HG03025 (cell line): Measurements from ENCODE around the gene FAM13B.
"Not testable (repeated sequence)": the region's sequence is repeated elsewhere in the genome, so short reads cannot be mapped to it uniquely, and the experiment has no call there.

Experiments
- ATAC-seq: cut with Tn5 transposase; IDR thresholded peaks from one replicate; pipeline ENCODE4 v1.9.1; 2021; ENCODE audit warnings: mild to moderate bottlenecking, moderate library complexity; ENCODE audit not compliant: unreplicated experiment, low FRiP score

The FAM13B gene

GRCh38 chr5:138035605-138036537 lies 3.0 kb upstream of the FAM13B start:
- no peak for ATAC-seq

DNA sequence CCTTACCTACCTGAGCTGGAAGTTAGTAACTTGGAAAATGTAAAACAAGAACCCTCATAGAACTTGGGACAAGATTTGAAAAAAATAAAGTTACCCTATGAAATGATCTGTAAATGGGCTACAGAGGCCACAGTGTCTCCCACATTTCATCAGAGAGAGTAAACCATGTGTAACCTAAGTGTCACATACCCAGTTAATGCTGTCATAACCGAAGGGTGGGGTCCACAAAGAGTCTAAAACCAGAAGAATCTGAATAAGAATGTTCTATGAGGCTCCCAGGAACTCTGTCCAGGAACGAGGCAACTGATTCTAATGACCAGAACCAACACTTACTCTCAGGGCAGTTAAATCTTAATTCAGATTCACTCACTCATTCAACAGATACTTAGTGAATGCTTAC lies 1.0 kb upstream of the FAM13B start:
- no peak for ATAC-seq

GRCh38 chr5:138033386-138033808 lies 518 bp upstream of the FAM13B start:
- ATAC-seq: no peak

GRCh38 chr5:138032028-138032571 lies 779 bp downstream of the FAM13B start:
- ATAC-seq: peak; percentile 39

DNA sequence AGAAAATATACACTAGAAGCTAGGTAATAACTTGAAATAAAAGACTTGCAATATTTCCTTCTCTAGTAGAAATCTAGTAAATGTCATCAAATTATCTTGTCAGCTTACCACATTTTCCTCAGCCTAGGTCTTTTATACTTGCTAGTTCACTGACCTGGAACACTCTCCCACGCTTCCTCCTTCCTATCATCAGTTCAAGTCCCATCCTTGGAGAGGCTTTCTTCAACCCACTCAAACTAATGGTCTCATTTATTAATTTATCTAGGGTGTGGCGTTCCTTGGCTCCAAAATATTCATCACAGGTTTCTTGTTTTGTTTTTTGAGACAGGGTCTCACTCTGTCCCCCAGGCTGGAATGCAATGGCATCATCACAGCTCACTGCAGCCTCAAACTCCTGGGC lies 2.9 kb downstream of the FAM13B start:
- ATAC-seq: no peak

DNA sequence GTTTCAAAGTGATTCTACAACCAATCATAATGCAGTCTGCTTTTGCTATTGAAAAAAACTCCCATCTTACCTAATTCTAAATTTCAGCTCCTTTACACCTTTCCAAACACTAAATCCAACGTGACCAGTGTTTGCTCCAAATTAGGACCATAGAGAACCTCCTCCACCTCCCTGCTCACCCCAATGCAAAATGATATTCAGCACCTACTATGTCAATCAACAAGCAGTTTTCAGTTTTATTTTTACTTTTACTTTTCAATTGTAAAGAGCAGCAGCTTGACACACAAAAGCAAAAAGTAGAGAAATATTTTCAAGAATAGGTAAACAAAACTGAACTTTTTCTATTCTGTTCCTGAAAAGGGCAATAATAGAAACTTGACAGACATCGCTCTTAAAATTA lies 3.4 kb downstream of the FAM13B start:
- no peak for ATAC-seq

GRCh38 chr5:138028971-138029365 lies 3.9 kb downstream of the FAM13B start:
- ATAC-seq: no peak

- not testable (repeated sequence) for ATAC-seq
These were observed 4.5 kb downstream of the FAM13B start for GRCh38 chr5:138028262-138028970.

- not testable (repeated sequence) for ATAC-seq
These were observed 6.1 kb downstream of the FAM13B start for GRCh38 chr5:138026793-138027192.

DNA sequence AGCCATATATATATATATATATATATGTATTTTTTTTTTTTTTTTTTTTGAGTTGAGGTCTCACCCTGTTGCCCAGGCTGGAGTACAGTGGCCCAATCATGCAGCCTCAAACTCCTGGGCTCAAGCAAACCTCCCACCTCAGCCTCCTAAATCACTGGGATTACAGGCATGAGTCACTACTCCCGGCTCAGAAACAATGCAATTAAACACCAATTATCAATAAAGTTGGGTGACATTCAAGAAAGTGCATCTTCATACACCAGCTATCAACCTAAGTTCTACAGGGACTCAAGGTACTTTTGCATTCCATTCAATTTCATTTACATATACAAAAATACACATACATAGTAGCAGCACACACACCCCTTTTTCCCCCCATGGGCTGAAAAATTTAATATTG lies 7.6 kb downstream of the FAM13B start:
- no peak for ATAC-seq

- ATAC-seq: no peak
These were observed 8.8 kb downstream of the FAM13B start for GRCh38 chr5:138024117-138024516.

GRCh38 chr5:138022912-138023311 lies 10.0 kb downstream of the FAM13B start:
- ATAC-seq: no peak

- no peak for ATAC-seq
These were observed 11.1 kb downstream of the FAM13B start for GRCh38 chr5:138021771-138022170.

- ATAC-seq: no peak
These were observed 14.0 kb downstream of the FAM13B start for GRCh38 chr5:138018849-138019248.

DNA sequence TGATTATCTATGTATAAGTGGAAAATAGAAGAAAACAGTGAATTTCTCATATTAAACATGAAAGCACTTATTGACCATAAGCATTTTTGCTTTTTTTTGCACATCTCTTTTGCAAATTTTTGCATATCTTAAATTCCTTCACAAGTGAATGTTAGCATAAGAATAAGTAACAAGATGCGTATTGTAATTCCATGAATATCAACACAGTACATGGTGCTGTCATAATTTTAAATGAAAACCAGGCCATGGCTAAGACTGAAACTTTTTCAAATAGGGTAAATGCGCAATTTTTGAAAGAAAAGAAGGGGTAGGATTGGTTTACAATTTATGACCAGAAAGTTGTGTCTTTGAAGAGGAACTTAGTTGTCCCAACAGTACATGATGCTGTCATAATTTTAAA lies 17.0 kb downstream of the FAM13B start:
- no peak for ATAC-seq

- no peak for ATAC-seq
These were observed 20.9 kb downstream of the FAM13B start for GRCh38 chr5:138011991-138012390.

GRCh38 chr5:138000102-138000723 lies 32.7 kb downstream of the FAM13B start:
- no peak for ATAC-seq

DNA sequence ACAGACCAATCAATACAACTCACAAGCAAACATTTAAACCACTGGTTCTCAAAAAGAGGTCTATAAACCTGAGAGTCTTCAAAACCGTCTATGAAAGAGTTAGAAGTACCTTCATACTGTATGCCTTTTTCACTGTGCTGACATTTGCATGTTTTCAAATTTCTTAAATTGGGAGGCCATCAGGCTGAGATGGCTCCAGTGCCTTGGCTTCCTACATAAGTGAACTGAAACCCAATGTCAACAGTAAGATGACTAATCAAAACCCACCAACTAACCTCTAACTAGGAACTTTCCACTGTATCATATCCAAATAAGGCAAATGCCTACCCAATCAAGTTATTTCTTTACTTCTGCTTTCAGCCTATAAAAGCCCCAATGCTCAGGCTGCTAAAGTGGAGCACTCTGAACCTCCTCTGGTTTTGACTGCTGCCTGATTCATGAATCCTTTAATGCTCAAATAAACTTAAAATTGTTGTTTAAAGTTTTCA lies 35.1 kb downstream of the FAM13B start:
- no peak for ATAC-seq

GRCh38 chr5:137995749-137996128 lies 37.1 kb downstream of the FAM13B start:
- no peak for ATAC-seq

GRCh38 chr5:137995077-137995748 lies 37.7 kb downstream of the FAM13B start:
- ATAC-seq: no peak
